ENCODE data around the gene MFRP. TPM values are rescaled to one million over a fixed set of nuclear protein-coding genes. Genes with fewer than 3 reads are reported as not detected.

MFRP gene
- polyA plus RNA-seq, 1 of the 3 experiments (the other 2 are of a cell fraction), result not detected

DNA sequence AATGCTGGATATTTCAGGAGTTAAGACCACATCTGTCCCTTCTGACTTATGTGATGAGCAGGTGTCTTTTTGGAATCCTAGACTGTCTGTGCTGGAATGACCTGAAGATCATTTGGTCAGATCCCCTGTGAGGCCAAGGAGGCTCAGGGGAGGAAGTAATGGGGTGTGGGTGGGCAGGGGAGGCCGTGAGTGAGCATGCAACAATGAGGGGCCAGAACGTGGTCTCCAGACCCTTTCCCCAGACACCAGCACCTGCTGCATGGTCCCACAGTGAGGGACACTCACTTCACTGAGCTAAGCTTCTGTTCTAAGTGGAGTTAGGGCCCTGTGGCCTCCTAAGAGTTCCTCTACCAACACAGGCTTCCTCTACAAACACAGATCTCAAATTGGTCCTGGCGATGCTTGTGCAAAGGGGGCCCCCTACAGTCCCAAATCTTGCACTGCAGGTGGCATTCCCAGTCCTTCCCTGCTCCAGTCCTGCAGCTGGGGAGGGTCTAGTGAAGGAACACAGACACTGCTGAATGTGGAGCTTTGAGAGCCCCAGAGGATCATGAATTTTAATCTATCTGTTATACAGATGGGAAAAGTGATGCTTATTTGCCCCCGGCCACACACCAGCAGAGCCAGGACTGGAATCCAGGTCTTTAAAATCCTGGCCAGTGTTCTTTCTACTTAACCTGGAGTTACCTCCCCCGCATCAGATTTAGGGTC lies 27.6 kb upstream of the MFRP start:
- H3K9me2 ChIP-seq, result no peaks in the 10 kb centered on the region
- no peaks in the 10 kb centered on the region for H3K79me2 ChIP-seq (ENCODE audit: insufficient read depth)
- TF ChIP-seq GATA2 (CRISPR knock-in tag; IDR thresholded peaks at IDR 0.05) (peak; percentile 32; the same call in 1 of the 2 replicates), YY1 (IDR thresholded peaks at IDR 0.05; ENCODE audit: low read depth) (no peak), GABPA (IDR thresholded peaks at IDR 0.05; ENCODE audit: low read depth) (no peak), SMC3 (IDR thresholded peaks at IDR 0.05; ENCODE audit: low read depth, low read length) (peak; percentile 85), CHD2 (IDR thresholded peaks at IDR 0.05; ENCODE audit: low read length, partially characterized antibody) (peak; percentile 51), CTCF (IDR thresholded peaks at IDR 0.05) (peak; percentile 88), FOXM1 (IDR thresholded peaks at IDR 0.05; ENCODE audit: low read depth) (no peak), RCOR1 (IDR thresholded peaks at IDR 0.05; ENCODE audit: low read length) (peak; percentile 61; the same call in 1 of the 2 replicates), EP300 (IDR thresholded peaks at IDR 0.05; ENCODE audit: borderline replicate concordance in 1 of 2, low read depth in 1 of 2, low read length in 1 of 2) (peak in 1 of 2 experiments; percentile 26; a peak in 1 of 4 replicates), NRF1 (IDR thresholded peaks at IDR 0.05; ENCODE audit: low read depth, low read length) (0 out of 2 replicates have a peak, but pooled peaks have one; percentile 2), RFX5 (IDR thresholded peaks at IDR 0.05; ENCODE audit: low read length) (no peak), RAD21 (IDR thresholded peaks at IDR 0.05; ENCODE audit: low read length) (peak; percentile 96), MAX (IDR thresholded peaks at IDR 0.05; ENCODE audit: low read depth) (no peak), TCF12 (IDR thresholded peaks at IDR 0.05) (no peak)
- no peak overlapping the region for H2AFZ ChIP-seq (ENCODE audit: low read depth)
- 58% methylated on average over 5 of the region's 5 CpGs for WGBS (ENCODE audit: low lambda C conversion rate)
- no peaks in the 10 kb centered on the region for H3K36me3 ChIP-seq (replicated peaks in 1 of 2; ENCODE audit: control insufficient read depth in 1 of 2, insufficient read depth in 2 of 2, low read length in 1 of 2)
- ChIA-PET POLR2A (interaction anchor here (1.2 to 1.8 kb wide), 6 partner anchors 18 to 279 kb away, joined by 3 to 9 read pairs (median 7); partner anchors contain the start of gene C1QTNF5), CTCF (interaction anchor here (0.6 to 22.5 kb wide), 41 partner anchors 8 to 369 kb away, joined by 3 to 390 read pairs (median 4); partner anchors contain the start of genes C1QTNF5, CBL, DPAGT1 and MFRP)
- peak overlapping the region in 1 of 2 experiments; percentile 27; a peak in 2 of 4 replicates for H3K4me3 ChIP-seq (ENCODE audit: low read depth in 2 of 2, low read length in 1 of 2)
- H3F3A ChIP-seq (replicated peaks; ENCODE audit: insufficient read depth), result no peaks in the 10 kb centered on the region
- peak overlapping the region in 1 of 2 experiments; percentile 98; a peak in 2 of 4 replicates for H3K27ac ChIP-seq (ENCODE audit: low read depth in 2 of 2, low read length in 1 of 2)
- peak; percentile 84 for DNase-seq
- 0 out of 2 replicates have a peak overlapping the region, but pooled peaks have one; percentile 1 for H3K4me2 ChIP-seq
- peaks cover 9 to 94% of the 10 kb centered on the region in 2 experiments for H3K4me1 ChIP-seq (ENCODE audit: control insufficient read depth in 1 of 2, insufficient read depth in 2 of 2, low read depth in 1 of 2, low read length in 1 of 2)
- no peaks in the 10 kb centered on the region for H3K9me3 ChIP-seq
- no peak overlapping the region for H3K9ac ChIP-seq
- H3K27me3 ChIP-seq (ENCODE audit: insufficient read depth), result no peaks in the 10 kb centered on the region
- no peaks in the 10 kb centered on the region for H4K20me1 ChIP-seq (ENCODE audit: insufficient read depth)
